ENCODE results near the gene SPTA1. TPM values are rescaled to one million over a fixed set of nuclear protein-coding genes. Genes with fewer than 3 reads are reported as not detected.
"Not testable (repeated sequence)": the region's sequence is repeated elsewhere in the genome, so short reads cannot be mapped to it uniquely, and the experiment has no call there.

Gene SPTA1
- total RNA-seq, 1 donor from 2014 or later: 0.30 TPM

- Mint-ChIP-seq H3K27ac (no peak overlapping the region), H3K4me1 (ENCODE audit: low read depth) (peaks cover 1% of the 10 kb centered on the region), H3K27me3 (ENCODE audit: low read depth) (peaks cover 18% of the 10 kb centered on the region), H3K9me3 (no peaks in the 10 kb centered on the region), H3K36me3 (ENCODE audit: low read depth) (peaks cover 2% of the 10 kb centered on the region), H3K4me3 (ENCODE audit: low read depth) (no peak overlapping the region)
- intact Hi-C loops (cut with micrococcal nuclease): loop anchor here (10.0 kb wide), 1 partner anchor 364 kb away; the partner anchor contains the start of gene AIM2
- DNase-seq (ENCODE audit: low spot score): no peak
These were observed 24.6 kb upstream of the SPTA1 start for GRCh38 chr1:158711098-158711497.

DNA sequence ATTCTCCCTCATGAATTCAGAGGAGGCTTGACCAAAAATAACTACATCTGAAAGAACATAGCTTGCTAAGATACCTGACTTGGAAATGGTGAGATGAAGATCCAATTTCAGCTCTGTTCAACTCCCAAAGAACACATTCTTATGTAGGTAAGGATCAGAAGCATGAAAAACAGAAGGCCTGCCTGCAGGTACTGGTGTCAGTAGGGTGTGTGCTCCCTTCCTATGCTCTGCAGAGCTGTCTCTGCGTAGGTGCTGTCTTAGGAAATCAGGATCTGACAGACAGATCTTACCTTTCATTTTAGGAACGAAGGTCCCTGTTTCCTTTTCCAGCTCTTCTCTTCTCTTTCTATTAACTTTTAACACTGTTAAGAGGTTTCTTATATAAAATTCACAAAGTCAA, 19.6 kb upstream of the SPTA1 start:
- Mint-ChIP-seq H3K4me3 (ENCODE audit: low read depth) (no peak overlapping the region), H3K4me1 (ENCODE audit: low read depth) (no peaks in the 10 kb centered on the region), H3K27ac (no peak overlapping the region), H3K36me3 (ENCODE audit: low read depth) (no peaks in the 10 kb centered on the region), H3K9me3 (no peaks in the 10 kb centered on the region), H3K27me3 (ENCODE audit: low read depth) (peaks cover 5% of the 10 kb centered on the region)
- intact Hi-C loops (cut with micrococcal nuclease): no loop called here
- no peak for DNase-seq (ENCODE audit: low spot score)

DNA sequence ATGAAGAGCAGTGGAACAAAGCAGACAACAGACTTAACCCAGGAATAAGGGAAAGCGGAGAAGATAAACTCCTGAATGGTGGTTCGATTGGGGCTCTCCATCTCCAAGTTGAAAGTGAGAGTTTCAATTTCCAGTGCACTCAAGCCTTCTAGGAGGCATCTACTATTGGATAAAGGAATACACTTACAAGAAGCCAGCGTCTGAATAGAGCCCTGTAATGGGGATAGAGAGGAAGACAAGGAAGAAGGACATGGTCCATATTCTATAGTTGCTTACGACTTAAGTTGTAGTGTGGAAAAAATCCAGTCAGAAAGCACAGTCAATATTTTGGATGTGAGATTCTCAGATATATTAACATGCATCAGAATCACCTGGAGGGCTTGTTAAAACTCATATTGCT, 14.0 kb upstream of the SPTA1 start, which contains the start of gene OR6K2:
OR6K2 (minus strand) TSS at position 101 of the 400 bp plus-strand sequence; CDS start at position 101, 0 bp downstream.
- Mint-ChIP-seq H3K27me3 (ENCODE audit: low read depth) (peaks cover 3% of the 10 kb centered on the region), H3K4me3 (ENCODE audit: low read depth) (no peak within 1 kb of the TSS)
- DNase-seq (ENCODE audit: low spot score): no peak

DNA sequence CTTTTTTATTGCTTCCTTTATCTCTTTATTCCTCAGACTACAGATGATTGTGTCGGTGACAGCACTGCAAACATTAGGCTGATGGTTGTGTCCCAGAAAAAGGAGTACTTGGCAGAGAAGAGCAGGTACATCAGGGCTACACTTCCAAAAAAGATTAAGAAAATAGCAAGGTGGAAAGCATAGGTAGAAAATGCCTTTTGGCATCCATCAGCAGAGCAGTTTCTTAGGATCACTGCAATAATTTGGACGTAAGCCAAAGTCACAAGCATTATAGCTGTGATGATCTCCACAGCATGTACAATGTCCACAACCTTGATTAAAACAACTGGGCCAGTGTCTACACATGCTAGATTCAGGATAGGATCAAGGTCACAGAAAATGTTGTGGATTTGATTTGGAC, 8.1 kb upstream of the SPTA1 start:
- no peak overlapping the region for H3K4me3 Mint-ChIP-seq (ENCODE audit: low read depth)
- H3K36me3 Mint-ChIP-seq (ENCODE audit: low read depth): no peaks in the 10 kb centered on the region
- no peaks in the 10 kb centered on the region for H3K9me3 Mint-ChIP-seq
- H3K27ac Mint-ChIP-seq: no peak overlapping the region
- peaks cover 3% of the 10 kb centered on the region for H3K27me3 Mint-ChIP-seq (ENCODE audit: low read depth)
- DNase-seq (ENCODE audit: low spot score): no peak
- no peaks in the 10 kb centered on the region for H3K4me1 Mint-ChIP-seq (ENCODE audit: low read depth)
- intact Hi-C loops (cut with micrococcal nuclease): no loop called here

More for the DNA sequence above, 14.0 kb upstream of the SPTA1 start, which contains the start of gene OR6K2:
- H3K36me3 Mint-ChIP-seq (ENCODE audit: low read depth): no peaks in the 10 kb centered on the region
- intact Hi-C loops (cut with micrococcal nuclease): no loop called here
- H3K4me1 Mint-ChIP-seq (ENCODE audit: low read depth): no peaks in the 10 kb centered on the region
- no peak within 1 kb of the TSS for H3K27ac Mint-ChIP-seq
- H3K9me3 Mint-ChIP-seq: no peaks in the 10 kb centered on the region

GRCh38 chr1:158692356-158692755, 5.8 kb upstream of the SPTA1 start:
- intact Hi-C loops (cut with micrococcal nuclease): no loop called here
- no peak overlapping the region for H3K27ac Mint-ChIP-seq
- no peaks in the 10 kb centered on the region for H3K27me3 Mint-ChIP-seq (ENCODE audit: low read depth)
- H3K36me3 Mint-ChIP-seq (ENCODE audit: low read depth): no peaks in the 10 kb centered on the region
- H3K4me1 Mint-ChIP-seq (ENCODE audit: low read depth): no peaks in the 10 kb centered on the region
- H3K4me3 Mint-ChIP-seq (ENCODE audit: low read depth): no peak overlapping the region
- DNase-seq (ENCODE audit: low spot score): no peak
- peaks cover 5% of the 10 kb centered on the region for H3K9me3 Mint-ChIP-seq

GRCh38 chr1:158691907-158692306, 5.4 kb upstream of the SPTA1 start:
- Mint-ChIP-seq H3K4me1 (ENCODE audit: low read depth) (no peaks in the 10 kb centered on the region), H3K4me3 (ENCODE audit: low read depth) (no peak overlapping the region), H3K36me3 (ENCODE audit: low read depth) (no peaks in the 10 kb centered on the region), H3K27me3 (ENCODE audit: low read depth) (no peaks in the 10 kb centered on the region), H3K27ac (no peak overlapping the region), H3K9me3 (peaks cover 5% of the 10 kb centered on the region)
- DNase-seq (ENCODE audit: low spot score): no peak
- intact Hi-C loops (cut with micrococcal nuclease): no loop called here

DNA sequence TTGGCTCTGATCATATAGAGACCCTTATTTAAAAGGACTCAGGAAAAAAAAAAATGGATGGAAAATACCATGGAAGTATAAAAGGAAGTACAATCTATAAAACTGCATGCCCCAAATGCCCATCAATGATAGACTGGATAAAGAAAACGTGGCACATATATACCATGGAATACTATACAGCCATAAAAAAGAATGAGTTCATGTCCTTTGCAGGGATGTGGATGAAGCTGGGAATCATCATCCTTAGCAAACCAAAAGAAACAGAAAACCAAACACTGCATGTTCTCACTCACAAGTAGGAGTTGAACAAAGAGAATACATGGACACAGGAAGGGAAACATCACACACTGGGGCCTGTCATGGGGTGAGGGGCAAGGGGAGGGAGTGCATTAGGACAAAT, 4.6 kb upstream of the SPTA1 start:
- DNase-seq (ENCODE audit: low spot score); H3K27ac Mint-ChIP-seq; intact Hi-C loops (cut with micrococcal nuclease); H3K4me1 Mint-ChIP-seq (ENCODE audit: low read depth); H3K4me3 Mint-ChIP-seq (ENCODE audit: low read depth); H3K27me3 Mint-ChIP-seq (ENCODE audit: low read depth); H3K36me3 Mint-ChIP-seq (ENCODE audit: low read depth); H3K9me3 Mint-ChIP-seq: not testable (repeated sequence)

GRCh38 chr1:158689875-158690274, 3.4 kb upstream of the SPTA1 start:
- H3K27ac Mint-ChIP-seq: no peak overlapping the region
- no peaks in the 10 kb centered on the region for H3K36me3 Mint-ChIP-seq (ENCODE audit: low read depth)
- H3K9me3 Mint-ChIP-seq: peaks cover 5% of the 10 kb centered on the region
- H3K4me3 Mint-ChIP-seq (ENCODE audit: low read depth): no peak overlapping the region
- intact Hi-C loops (cut with micrococcal nuclease): no loop called here
- no peak for DNase-seq (ENCODE audit: low spot score)
- peaks cover 7% of the 10 kb centered on the region for H3K27me3 Mint-ChIP-seq (ENCODE audit: low read depth)
- H3K4me1 Mint-ChIP-seq (ENCODE audit: low read depth): peaks cover 2% of the 10 kb centered on the region

DNA sequence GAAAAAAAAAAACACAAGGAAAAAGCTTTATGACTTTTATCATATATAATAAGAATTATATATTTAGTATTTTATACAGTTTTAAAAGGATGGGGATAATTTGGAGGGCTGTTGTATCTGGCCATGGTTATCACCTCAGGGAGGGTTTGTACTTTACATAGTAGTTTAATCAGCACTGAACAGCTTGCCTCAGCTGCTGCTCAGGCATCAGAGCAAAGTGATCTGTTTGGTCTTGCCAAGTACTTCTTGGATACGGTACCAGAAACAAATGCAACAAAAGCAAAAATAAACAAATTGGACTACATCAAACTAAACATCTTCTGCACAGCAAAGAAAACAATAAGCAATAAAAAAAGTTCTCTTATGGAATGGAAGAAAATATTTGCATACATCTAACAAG, 2.6 kb upstream of the SPTA1 start:
- intact Hi-C loops (cut with micrococcal nuclease): no loop called here
- Mint-ChIP-seq H3K9me3 (peaks cover 5% of the 10 kb centered on the region), H3K27ac (no peak overlapping the region), H3K4me3 (ENCODE audit: low read depth) (no peak overlapping the region), H3K27me3 (ENCODE audit: low read depth) (peaks cover 10% of the 10 kb centered on the region), H3K36me3 (ENCODE audit: low read depth) (no peaks in the 10 kb centered on the region), H3K4me1 (ENCODE audit: low read depth) (peaks cover 2% of the 10 kb centered on the region)
- DNase-seq (ENCODE audit: low spot score): no peak

DNA sequence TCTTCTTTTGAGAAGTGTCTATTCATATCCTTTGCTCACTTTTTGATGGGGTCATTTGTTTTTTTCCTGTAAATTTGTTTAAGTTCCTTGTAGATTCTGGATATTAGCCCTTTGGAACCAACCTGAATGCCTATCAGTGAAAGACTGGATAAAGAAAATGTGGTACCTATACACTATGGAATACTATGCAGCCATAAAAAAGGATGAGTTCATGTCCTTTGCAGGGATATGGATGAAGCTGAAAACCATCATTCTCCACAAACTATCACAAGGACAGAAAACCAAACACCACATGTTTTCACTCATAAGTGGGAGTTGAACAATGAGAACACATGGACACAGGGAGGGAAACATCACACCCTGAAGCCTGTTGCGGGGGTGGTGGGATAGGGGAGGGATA, 1.8 kb upstream of the SPTA1 start:
- H3K27me3 Mint-ChIP-seq (ENCODE audit: low read depth); DNase-seq (ENCODE audit: low spot score); H3K36me3 Mint-ChIP-seq (ENCODE audit: low read depth); H3K9me3 Mint-ChIP-seq; intact Hi-C loops (cut with micrococcal nuclease); H3K27ac Mint-ChIP-seq; H3K4me3 Mint-ChIP-seq (ENCODE audit: low read depth); H3K4me1 Mint-ChIP-seq (ENCODE audit: low read depth): not testable (repeated sequence)

GRCh38 chr1:158687037-158687436, 522 bp upstream of the SPTA1 start:
- H3K36me3 Mint-ChIP-seq (ENCODE audit: low read depth): no peaks in the 10 kb centered on the region
- intact Hi-C loops (cut with micrococcal nuclease): no loop called here
- H3K27ac Mint-ChIP-seq: no peak overlapping the region
- no peak for DNase-seq (ENCODE audit: low spot score)
- H3K9me3 Mint-ChIP-seq: peaks cover 5% of the 10 kb centered on the region
- peaks cover 15% of the 10 kb centered on the region for H3K27me3 Mint-ChIP-seq (ENCODE audit: low read depth)
- H3K4me1 Mint-ChIP-seq (ENCODE audit: low read depth): peaks cover 2% of the 10 kb centered on the region
- no peak overlapping the region for H3K4me3 Mint-ChIP-seq (ENCODE audit: low read depth)

- H3K4me3 Mint-ChIP-seq (ENCODE audit: low read depth): no peak overlapping the region
- peaks cover 2% of the 10 kb centered on the region for H3K4me1 Mint-ChIP-seq (ENCODE audit: low read depth)
- no peak for DNase-seq (ENCODE audit: low spot score)
- intact Hi-C loops (cut with micrococcal nuclease): no loop called here
- no peaks in the 10 kb centered on the region for H3K36me3 Mint-ChIP-seq (ENCODE audit: low read depth)
- H3K9me3 Mint-ChIP-seq: peaks cover 5% of the 10 kb centered on the region
- H3K27ac Mint-ChIP-seq: no peak overlapping the region
- H3K27me3 Mint-ChIP-seq (ENCODE audit: low read depth): peaks cover 18% of the 10 kb centered on the region
These were observed 1.4 kb downstream of the SPTA1 start for GRCh38 chr1:158685085-158685484.

GRCh38 chr1:158681606-158682005, 4.9 kb downstream of the SPTA1 start:
- H3K4me3 Mint-ChIP-seq (ENCODE audit: low read depth): no peak overlapping the region
- no peaks in the 10 kb centered on the region for H3K36me3 Mint-ChIP-seq (ENCODE audit: low read depth)
- H3K27ac Mint-ChIP-seq: no peak overlapping the region
- H3K9me3 Mint-ChIP-seq: no peaks in the 10 kb centered on the region
- no peak for DNase-seq (ENCODE audit: low spot score)
- H3K27me3 Mint-ChIP-seq (ENCODE audit: low read depth): peaks cover 19% of the 10 kb centered on the region
- H3K4me1 Mint-ChIP-seq (ENCODE audit: low read depth): peaks cover 2% of the 10 kb centered on the region
- intact Hi-C loops (cut with micrococcal nuclease): no loop called here

DNA sequence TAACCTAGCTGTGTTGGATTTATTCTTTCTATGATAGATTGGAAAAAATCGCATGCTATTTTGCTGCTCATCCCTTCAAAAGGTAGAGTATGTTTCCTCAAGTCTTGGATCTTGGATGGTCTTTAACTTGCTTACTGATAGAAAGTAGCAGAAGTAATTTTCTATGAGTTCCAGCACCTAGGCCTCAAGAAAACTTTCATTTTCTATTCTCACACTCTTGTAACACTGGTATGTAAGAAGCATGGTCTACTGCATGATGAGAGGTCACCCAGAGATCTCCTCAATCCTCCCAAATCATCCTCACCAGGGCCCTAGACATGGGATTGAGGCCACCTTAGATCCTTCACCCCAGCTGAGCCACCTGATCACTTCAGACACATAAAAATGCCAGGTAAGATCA, 7.2 kb downstream of the SPTA1 start:
- Mint-ChIP-seq H3K36me3 (ENCODE audit: low read depth) (no peaks in the 10 kb centered on the region), H3K4me3 (ENCODE audit: low read depth) (no peak overlapping the region), H3K27ac (no peak overlapping the region), H3K4me1 (ENCODE audit: low read depth) (peaks cover 4% of the 10 kb centered on the region), H3K27me3 (ENCODE audit: low read depth) (peaks cover 18% of the 10 kb centered on the region), H3K9me3 (no peaks in the 10 kb centered on the region)
- intact Hi-C loops (cut with micrococcal nuclease): no loop called here
- DNase-seq (ENCODE audit: low spot score): no peak

All from activated T-helper 2 cell treated with anti-CD3 and anti-CD28 coated beads, Interferon-gamma antibody, Interleukin-2, Interleukin-4, amounts not matched to agents 10 μg/mL and 5 μg/mL and 100 μg/mL, durations not matched to agents 14 hours and 24 hours and 36 hours (primary cell).